ENCODE data around the gene ATXN7L1. TPM values are rescaled to one million over a fixed set of nuclear protein-coding genes. Genes with fewer than 3 reads are reported as not detected.
"Not testable (repeated sequence)": the region's sequence is repeated elsewhere in the genome, so short reads cannot be mapped to it uniquely, and the experiment has no call there.

Gene ATXN7L1
- total RNA-seq, 1 donor from 2014 or later: 16.2 TPM

DNA sequence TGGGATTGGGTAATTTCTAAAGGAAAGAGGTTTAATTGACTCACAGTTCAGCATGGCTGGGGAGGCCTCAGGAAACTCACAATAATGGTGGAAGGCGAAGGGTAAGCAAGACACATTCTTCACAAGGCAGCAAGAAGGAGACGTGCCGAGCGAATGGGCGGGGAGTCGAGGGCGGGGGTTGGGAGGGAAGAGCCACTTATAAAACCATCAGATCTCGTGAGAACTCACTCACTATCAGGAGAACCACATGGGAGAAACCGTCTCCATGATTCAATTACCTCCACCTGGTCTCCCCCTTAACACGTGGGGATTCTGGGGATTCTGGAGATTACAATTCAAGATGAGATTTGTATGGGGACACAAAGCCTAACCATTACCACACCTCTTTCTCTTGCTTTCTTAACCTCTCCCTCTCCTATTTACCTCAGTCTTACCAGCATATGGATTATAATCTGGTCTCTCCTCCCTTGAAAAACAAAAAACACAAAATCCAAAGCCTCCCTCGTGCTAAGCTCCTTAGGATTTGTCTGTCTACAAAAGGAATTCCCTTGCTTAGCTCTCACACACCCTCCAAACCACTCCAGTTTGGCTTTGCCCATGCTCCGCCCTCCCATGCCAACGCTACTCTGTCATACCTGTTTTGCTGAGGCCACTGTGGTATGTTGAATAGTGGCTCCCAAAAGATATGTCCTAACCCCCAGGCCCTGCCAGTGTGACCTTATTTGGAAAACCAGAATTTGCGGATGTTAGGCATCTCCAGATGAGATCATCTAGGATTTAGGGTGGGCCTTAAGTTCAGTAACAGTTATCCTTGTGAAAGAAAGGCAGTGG lies 275.5 kb downstream of the ATXN7L1 start:
- Histone ChIP-seq H3K4me3 (no peak overlapping the region), H3K9me3 (no peaks in the 10 kb centered on the region), H3K36me3 (no peaks in the 10 kb centered on the region), H3K27me3 (no peaks in the 10 kb centered on the region), H3K4me1 (no peaks in the 10 kb centered on the region), H3K27ac (no peak overlapping the region)
- no peak for TF ChIP-seq POLR2AphosphoS5 (IDR thresholded peaks at IDR 0.05; ENCODE audit: insufficient read depth in 1 of 2, low read depth in 1 of 2)
- TF ChIP-seq, protein P1, sequence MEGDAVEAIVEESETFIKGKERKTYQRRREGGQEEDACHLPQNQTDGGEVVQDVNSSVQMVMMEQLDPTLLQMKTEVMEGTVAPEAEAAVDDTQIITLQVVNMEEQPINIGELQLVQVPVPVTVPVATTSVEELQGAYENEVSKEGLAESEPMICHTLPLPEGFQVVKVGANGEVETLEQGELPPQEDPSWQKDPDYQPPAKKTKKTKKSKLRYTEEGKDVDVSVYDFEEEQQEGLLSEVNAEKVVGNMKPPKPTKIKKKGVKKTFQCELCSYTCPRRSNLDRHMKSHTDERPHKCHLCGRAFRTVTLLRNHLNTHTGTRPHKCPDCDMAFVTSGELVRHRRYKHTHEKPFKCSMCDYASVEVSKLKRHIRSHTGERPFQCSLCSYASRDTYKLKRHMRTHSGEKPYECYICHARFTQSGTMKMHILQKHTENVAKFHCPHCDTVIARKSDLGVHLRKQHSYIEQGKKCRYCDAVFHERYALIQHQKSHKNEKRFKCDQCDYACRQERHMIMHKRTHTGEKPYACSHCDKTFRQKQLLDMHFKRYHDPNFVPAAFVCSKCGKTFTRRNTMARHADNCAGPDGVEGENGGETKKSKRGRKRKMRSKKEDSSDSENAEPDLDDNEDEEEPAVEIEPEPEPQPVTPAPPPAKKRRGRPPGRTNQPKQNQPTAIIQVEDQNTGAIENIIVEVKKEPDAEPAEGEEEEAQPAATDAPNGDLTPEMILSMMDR (IDR thresholded peaks at IDR 0.05): no peak
- no peak for TF ChIP-seq POLR2A (IDR thresholded peaks at IDR 0.05)
- intact Hi-C loops (cut with DNase I): no loop called here
- no peak for DNase-seq (ENCODE audit: extremely low spot score in 2 of 2)

DNA sequence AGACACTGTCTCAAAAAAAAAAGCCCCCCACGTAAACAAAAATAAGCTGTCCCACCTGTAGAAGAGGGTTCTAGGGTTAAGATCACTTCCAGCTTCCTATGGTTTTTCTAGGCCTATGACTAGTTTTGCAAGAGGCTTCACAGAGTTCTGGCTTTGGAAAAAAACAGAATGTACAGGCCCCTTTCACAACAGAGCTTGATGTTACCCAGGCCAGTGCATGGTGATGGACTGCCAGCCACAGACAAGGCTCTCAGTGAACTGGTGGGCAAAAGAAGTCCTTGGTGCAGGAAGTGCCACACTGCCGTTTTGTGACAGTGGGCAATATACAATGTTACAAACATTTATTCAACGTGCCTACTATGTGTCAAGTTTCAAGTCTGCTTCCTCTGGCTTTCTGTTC lies 276.8 kb downstream of the ATXN7L1 start:
- Histone ChIP-seq H3K36me3 (no peaks in the 10 kb centered on the region), H3K27ac (no peak overlapping the region), H3K4me3 (no peak overlapping the region)

DNA sequence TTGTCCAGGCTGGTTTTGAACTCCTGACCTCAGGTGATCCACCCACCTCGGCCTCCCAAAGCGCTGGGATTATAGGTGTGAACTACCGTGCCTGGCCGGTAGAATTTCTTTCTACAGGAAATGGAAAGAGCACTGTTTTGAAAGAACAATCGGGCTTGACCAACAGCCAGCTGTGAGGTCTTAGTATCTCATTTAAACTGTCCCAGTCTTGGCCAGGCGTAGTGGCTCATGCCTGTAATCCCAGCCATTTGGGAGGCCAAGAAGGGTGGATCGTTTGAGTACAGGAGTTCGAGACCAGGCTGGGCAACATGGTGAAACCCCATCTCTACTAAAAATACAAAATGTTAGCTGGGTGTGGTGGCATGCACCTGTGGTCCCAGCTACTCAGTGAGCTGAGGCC lies 277.3 kb downstream of the ATXN7L1 start:
- H3K36me3 ChIP-seq; H3K9me3 ChIP-seq; H3K4me3 ChIP-seq; H3K4me1 ChIP-seq; H3K27me3 ChIP-seq; H3K27ac ChIP-seq; intact Hi-C loops (cut with DNase I); DNase-seq (ENCODE audit: extremely low spot score in 2 of 2): not testable (repeated sequence)

More for the DNA sequence above, 276.8 kb downstream of the ATXN7L1 start:
- TF ChIP-seq, protein P1 (IDR thresholded peaks at IDR 0.05): no peak
- TF ChIP-seq POLR2A (IDR thresholded peaks at IDR 0.05) (no peak), POLR2AphosphoS5 (IDR thresholded peaks at IDR 0.05; ENCODE audit: insufficient read depth in 1 of 2, low read depth in 1 of 2) (no peak)
- intact Hi-C loops (cut with DNase I): no loop called here
- no peak for DNase-seq (ENCODE audit: extremely low spot score in 2 of 2)
- Histone ChIP-seq H3K4me1 (no peaks in the 10 kb centered on the region), H3K9me3 (no peaks in the 10 kb centered on the region), H3K27me3 (no peaks in the 10 kb centered on the region)

DNA sequence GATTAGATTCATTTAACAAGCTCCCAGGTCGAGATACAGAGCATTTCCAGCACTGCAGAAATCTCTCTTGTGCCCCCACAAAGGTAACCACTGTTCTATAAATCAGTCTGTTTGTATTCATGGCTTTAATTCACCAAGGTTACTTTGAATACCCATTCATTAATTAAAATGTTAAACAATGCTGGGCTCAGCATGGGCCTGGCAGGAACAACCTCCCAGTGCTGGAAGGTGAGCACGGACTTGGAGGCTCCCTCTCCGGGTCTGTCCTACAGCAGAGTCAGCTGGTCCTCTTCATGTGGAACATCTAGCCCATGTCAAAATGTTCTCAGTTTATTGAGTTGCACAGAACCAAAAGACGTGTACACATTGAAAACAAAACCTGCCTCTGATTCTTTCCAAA lies 279.5 kb downstream of the ATXN7L1 start:
- no peak overlapping the region for H3K4me3 ChIP-seq
- H3K27me3 ChIP-seq: no peaks in the 10 kb centered on the region
- no peak overlapping the region for H3K27ac ChIP-seq
- DNase-seq (ENCODE audit: extremely low spot score in 2 of 2): no peak
- no peaks in the 10 kb centered on the region for H3K4me1 ChIP-seq
- H3K9me3 ChIP-seq: no peaks in the 10 kb centered on the region
- TF ChIP-seq, protein P1 (IDR thresholded peaks at IDR 0.05): no peak
- TF ChIP-seq POLR2A (IDR thresholded peaks at IDR 0.05) (no peak), POLR2AphosphoS5 (IDR thresholded peaks at IDR 0.05; ENCODE audit: insufficient read depth in 1 of 2, low read depth in 1 of 2) (no peak)
- H3K36me3 ChIP-seq: no peaks in the 10 kb centered on the region
- intact Hi-C loops (cut with DNase I): no loop called here

DNA sequence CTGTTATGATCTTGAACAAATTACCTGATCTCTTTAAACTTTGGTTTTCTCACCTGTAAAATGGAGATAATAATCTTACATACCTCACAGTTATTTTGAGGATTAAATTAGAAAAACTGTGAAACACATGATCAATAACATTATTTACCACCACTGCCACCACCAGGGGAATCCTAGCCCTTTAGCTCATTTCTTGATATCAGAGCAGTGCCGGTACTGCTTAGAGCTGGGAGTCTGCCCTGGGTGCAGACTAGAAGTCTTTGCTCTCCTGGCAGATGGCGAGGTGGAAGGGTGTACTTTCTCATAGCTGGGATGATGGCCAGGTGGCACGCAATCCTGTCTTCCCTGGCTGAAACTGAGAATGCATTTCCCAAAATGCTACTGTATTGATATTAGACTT lies 282.4 kb downstream of the ATXN7L1 start:
- intact Hi-C loops (cut with DNase I): no loop called here
- TF ChIP-seq, protein P1 (IDR thresholded peaks at IDR 0.05): no peak
- TF ChIP-seq POLR2A (IDR thresholded peaks at IDR 0.05): no peak
- TF ChIP-seq POLR2AphosphoS5 (IDR thresholded peaks at IDR 0.05; ENCODE audit: insufficient read depth in 1 of 2, low read depth in 1 of 2): no peak
- Histone ChIP-seq H3K27me3 (no peaks in the 10 kb centered on the region), H3K9me3 (no peaks in the 10 kb centered on the region), H3K36me3 (no peaks in the 10 kb centered on the region), H3K4me1 (peaks cover 5% of the 10 kb centered on the region), H3K27ac (no peak overlapping the region), H3K4me3 (no peak overlapping the region)
- DNase-seq (ENCODE audit: extremely low spot score in 2 of 2): no peak
